NCI-H2171 (cell line): Measurements from ENCODE around the gene SLC24A3.
A peak's percentile ranks its signal among the peaks of the same experiment; 100 is the strongest.

ENCODE experiments used
- DNase-seq: peaks from one replicate; lab custom pipeline; 2025; lab: John Stamatoyannopoulos, UW

Gene SLC24A3

DNA sequence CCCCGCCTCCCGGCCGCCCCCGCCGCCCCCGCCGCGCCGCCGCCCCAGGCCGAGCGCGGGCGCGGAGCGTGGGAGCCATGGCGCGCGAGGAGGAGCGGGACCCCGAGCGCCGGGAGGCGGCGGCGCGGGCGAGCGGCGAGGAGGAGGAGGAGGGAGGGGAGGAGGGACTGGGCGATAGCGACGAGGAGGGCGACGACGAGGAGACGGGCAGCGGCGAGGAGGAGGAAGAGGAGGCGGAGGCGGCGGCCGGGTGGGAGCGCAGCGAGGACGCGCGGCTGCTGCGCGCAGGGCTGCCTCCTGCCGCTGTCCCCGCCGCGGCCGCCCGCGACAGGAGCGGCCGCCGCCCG lies at the start of gene SLC24A3:
SLC24A3 (plus strand) TSS at position 174 of the 347 bp plus-strand sequence.
- peak; percentile 6 for DNase-seq

GRCh38 chr20:19170148-19170547 lies 42.3 kb upstream of the SLC24A3 start:
- DNase-seq, result no peak

GRCh38 chr20:19172637-19173036 lies 39.8 kb upstream of the SLC24A3 start:
- DNase-seq, result no peak

GRCh38 chr20:19176470-19177052 lies 35.9 kb upstream of the SLC24A3 start:
- DNase-seq, result no peak

- no peak for DNase-seq
Measured at GRCh38 chr20:19181552-19181951, 30.9 kb upstream of the SLC24A3 start.

GRCh38 chr20:19185083-19185482 lies 27.4 kb upstream of the SLC24A3 start:
- DNase-seq, result no peak

DNA sequence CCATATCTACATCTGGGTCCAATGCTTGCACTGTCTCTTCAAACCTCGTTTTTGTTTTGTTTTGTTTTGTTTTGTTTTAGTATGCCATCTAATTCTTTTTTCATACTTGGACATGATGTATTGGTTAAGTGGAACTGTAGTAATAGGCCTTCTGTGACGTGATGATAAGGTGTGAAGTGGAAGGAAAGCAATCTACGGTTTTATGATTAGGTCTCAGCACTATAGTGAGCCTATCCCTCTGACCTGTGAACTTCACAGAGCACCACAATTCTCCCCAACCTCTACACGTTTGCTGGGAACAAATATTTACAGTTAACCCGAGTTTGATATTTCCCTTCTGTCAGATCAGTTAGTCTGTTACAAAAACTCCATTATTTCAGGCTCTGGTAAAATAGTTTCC lies 19.1 kb upstream of the SLC24A3 start:
- DNase-seq, result no peak

DNA sequence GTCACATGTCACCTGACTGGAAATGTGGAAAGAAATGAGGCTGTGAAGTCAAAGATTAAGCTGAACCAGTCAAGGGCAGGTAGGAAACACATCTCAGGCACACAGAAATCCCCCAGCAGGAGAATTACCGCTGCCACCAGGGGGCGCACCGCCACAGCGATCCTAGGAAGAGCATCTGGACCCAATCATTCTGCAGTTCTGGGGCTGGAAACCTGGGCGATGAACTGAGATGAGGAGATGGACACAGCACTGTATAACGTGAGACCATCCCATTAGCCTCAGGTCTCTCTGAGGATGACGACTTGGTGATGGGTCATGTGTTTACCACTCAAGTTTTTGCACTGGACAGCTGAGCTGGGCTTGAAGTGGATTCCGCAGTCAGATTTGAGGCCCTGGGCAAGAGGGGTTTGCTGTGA lies 6.5 kb upstream of the SLC24A3 start:
- DNase-seq, result peak; percentile 11

DNA sequence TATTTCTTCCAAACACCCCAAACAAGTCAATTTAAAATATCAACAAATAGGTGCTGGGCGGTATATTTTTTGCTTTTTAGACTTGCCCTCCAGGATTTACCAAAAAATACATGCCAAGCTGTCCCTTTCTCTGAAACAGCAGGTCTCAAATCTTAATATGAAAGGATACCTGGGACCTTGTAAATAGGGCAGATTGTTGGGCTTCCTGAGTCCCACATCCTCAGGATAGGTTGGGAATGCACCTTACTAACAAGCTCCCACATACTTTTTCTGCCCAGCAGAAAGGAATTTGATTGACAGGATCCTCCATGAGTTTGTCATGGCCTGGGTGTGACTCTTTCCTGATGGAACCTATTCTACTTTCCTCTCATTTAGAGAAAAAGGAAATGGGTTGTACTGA lies 4.9 kb upstream of the SLC24A3 start:
- no peak for DNase-seq

- no peak for DNase-seq
Measured at GRCh38 chr20:19210391-19211155, 1.9 kb upstream of the SLC24A3 start.

GRCh38 chr20:19211252-19211651 lies 1.2 kb upstream of the SLC24A3 start:
- DNase-seq, result no peak

DNA sequence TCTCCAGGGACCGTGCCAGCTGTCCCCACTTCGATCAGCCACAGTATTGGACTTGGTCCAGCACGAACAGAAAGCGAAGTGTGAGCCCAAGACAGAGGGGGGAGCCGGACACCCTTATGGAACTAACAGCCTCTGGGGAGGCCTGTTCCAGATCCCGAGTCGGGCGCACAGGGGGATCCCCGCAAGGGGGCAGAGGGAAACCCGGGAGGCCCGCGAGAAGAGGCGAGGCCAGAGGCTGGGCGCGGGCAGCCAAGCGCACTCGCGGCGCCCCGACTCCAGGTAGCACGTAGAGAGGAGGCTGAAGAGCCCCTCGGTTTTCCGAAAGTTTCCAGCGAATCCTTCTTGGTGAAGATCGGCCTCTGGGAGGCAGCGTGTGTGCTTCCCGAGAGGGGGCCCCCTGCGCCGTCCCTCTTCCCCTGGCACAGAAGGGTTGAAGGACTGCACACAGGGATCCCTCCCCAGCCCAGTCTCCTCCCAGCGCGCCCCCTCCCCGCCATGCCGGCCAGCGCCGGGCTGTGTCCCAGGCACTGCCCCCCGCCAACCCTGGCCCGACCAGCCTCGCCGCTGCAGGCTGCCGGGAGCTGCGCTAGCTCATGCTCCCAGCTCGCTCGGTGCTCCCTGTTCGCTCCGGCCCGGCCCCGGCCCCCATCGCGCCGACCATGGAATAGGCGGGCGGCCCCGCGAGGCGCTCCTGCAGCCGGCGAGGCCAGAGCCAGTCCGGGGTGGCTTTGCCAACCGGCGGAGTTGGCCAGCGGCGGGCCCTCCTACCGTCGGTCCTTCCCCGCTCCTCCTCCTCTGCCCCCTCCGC lies 577 bp upstream of the SLC24A3 start:
- DNase-seq, result peak; percentile 66

DNA sequence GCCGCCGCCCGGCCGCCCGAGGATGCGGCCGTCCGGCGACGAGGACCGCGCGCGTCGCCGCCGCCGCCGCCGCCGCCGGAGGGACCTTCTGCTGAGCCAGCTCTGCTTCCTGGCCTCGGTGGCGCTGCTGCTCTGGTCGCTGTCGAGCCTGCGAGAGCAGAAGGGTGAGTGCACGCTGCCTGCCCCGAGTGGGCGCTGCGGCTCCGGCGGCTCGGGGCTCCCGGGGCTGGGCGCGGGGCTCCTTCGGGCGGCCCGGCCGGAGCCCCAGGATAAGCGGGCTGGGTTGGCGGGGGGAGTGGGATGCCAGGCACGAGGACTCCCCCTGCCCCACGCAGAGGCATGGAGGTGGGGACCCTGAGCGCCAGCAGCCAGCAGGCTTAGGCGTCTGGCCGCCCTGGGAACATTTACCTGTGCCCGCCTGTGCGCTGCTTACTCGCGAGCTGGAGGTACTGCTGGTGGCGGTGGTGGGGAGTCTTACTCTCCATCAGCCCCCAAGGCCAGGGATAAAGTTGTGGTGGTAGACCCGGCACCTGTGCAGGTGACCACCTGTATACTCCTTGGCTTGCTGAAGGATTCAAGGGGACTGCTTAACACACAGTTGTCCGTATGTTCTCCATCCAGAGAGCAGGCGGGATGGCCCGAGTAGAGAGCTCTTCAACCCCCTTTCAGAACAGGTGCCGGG lies 520 bp downstream of the SLC24A3 start:
- peak; percentile 72 for DNase-seq

- no peak for DNase-seq
Measured at GRCh38 chr20:19213946-19214490, 1.6 kb downstream of the SLC24A3 start.

GRCh38 chr20:19218411-19218810 lies 6.0 kb downstream of the SLC24A3 start:
- no peak for DNase-seq

GRCh38 chr20:19222520-19223040 lies 10.1 kb downstream of the SLC24A3 start:
- no peak for DNase-seq

- DNase-seq, result no peak
Measured at GRCh38 chr20:19223640-19224039, 11.2 kb downstream of the SLC24A3 start.

DNA sequence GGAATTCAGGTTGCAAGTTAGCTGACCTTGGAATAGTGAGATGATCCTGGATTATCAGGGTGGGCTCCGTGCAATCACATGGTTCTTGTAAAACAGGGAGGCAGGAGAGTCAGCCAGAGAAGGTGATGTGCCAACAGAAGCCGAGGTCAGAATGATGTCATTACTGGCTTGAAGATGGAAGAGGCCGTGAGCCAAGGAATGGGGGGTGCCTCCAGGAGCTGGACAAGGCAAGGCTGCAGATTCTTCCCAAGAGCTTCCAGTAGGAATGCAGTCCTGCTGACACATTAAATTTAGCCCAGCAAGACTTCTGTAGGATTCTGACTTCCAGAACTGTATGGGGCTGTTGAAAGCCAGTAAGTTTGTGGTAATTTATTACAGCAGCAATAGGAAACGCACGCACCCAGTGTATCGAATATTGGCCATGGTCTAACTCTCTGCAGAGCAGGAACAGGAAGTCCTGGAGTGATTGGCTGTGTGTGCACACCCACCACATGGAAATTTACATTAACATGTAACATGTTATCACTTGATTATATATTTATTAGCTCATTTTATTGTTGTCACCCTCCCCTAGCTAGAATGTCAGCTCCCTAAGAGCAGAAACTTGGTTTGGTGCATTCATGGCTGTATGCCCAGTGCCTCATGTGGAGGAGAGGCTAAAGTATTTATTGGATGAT lies 19.1 kb downstream of the SLC24A3 start:
- DNase-seq, result no peak

- DNase-seq, result no peak
Measured at GRCh38 chr20:19232997-19233794, 20.8 kb downstream of the SLC24A3 start.

DNA sequence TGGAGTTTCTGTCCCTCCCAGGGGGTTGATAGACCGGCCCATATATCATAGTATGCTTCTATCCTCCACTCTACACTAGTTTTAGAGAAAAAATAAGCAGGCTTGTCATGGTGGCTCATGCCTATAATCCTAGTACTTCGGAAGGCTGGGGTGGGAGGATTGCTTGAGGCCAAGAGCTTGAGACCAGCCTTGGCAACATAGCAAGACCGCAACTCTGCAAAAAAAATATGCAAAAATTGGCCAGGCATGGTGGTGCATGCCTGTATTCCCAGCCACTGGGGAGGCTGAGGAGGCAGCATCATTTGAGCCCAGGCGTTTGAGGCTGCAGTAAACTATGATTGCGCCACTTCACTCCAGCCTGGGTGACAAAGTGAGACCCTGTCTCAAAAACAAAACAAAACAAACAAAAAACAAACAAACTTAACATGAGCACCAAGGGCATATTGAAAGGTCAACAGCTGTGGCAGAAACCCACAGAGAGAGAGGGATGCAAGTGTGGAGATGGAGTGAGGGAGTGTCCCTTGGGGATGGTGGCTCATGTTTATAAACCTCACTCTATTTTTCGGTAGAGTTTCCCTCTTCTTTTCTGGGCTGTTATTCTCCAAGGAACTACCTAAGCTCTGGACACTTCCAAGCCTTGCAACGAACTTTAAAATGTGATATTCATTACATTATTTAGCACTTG lies 24.1 kb downstream of the SLC24A3 start:
- no peak for DNase-seq
